SK-N-SH treated with all-trans-retinoic acid at 6 μM for 48 hours (cell line): ENCODE measurements around the gene OCRL.

Experiments
- CREB5 ChIP-seq: fragments of 250-450 bp; sonication (Bioruptor Pico); IDR thresholded peaks from 2 replicates; pipeline ENCODE4 v1.5.1; 2020; ENCODE audit warnings: low read depth, mild to moderate bottlenecking, moderate library complexity
- CSDC2 ChIP-seq: fragments of 250-450 bp; sonication (Bioruptor Pico); IDR thresholded peaks from 2 replicates; pipeline ENCODE4 v1.5.0; 2020; ENCODE audit warnings: mild to moderate bottlenecking, moderate library complexity
- ESRRG ChIP-seq: fragments of 250-450 bp; sonication (Bioruptor Pico); IDR thresholded peaks from 2 replicates; pipeline ENCODE4 v1.6.1; 2021; ENCODE audit warnings: mild to moderate bottlenecking
- ISL1 ChIP-seq: fragments of 250-450 bp; sonication (Bioruptor Pico); IDR thresholded peaks from 2 replicates; pipeline ENCODE4 v2.1.2; 2022; ENCODE audit warnings: mild to moderate bottlenecking, moderate library complexity
- ZC3H10 ChIP-seq: fragments of 250-450 bp; sonication (Bioruptor Pico); IDR thresholded peaks from 2 replicates; pipeline ENCODE4 v1.5.1; 2021; ENCODE audit warnings: mild to moderate bottlenecking, moderate library complexity
- ZFP30 ChIP-seq: fragments of 450-650 bp; formaldehyde crosslinking; IDR thresholded peaks from 2 replicates; pipeline ENCODE4 v1.5.0; 2022; ENCODE audit warnings: mild to moderate bottlenecking, moderate library complexity
- ZNF565 ChIP-seq: fragments of 450-650 bp; formaldehyde crosslinking; conservative IDR thresholded peaks from 2 replicates; pipeline ENCODE4 v1.5.0; 2020; ENCODE audit warnings: low read depth, mild to moderate bottlenecking, moderate library complexity
- ZNF70 ChIP-seq: fragments of 450-650 bp; formaldehyde crosslinking; IDR thresholded peaks from 2 replicates; pipeline ENCODE4 v1.5.0; 2020; ENCODE audit warnings: mild to moderate bottlenecking, moderate library complexity
- ZNF8 ChIP-seq: fragments of 450-650 bp; formaldehyde crosslinking; IDR thresholded peaks from 2 replicates; pipeline ENCODE4 v1.5.0; 2020; ENCODE audit warnings: mild to moderate bottlenecking, moderate library complexity
- TF ChIP-seq, protein P1 (sequence below): fragments of 250-450 bp; sonication (Bioruptor Pico); IDR thresholded peaks from 2 replicates; pipeline ENCODE4 v1.5.1; 2021; ENCODE audit warnings: mild to moderate bottlenecking, moderate library complexity
- TF ChIP-seq, protein P2 (sequence below): fragments of 250-450 bp; sonication (Bioruptor Pico); IDR thresholded peaks from 2 replicates; pipeline ENCODE4 v1.8.0; 2020; ENCODE audit warnings: mild to moderate bottlenecking, moderate library complexity, borderline replicate concordance
- TF ChIP-seq, protein P3 (sequence below): fragments of 250-450 bp; sonication (Bioruptor Pico); IDR thresholded peaks from 2 replicates; pipeline ENCODE4 v1.5.0; 2020; ENCODE audit warnings: mild to moderate bottlenecking, moderate library complexity

GRCh38 chrX:129494887-129495286 is 45.2 kb upstream of the OCRL start:
- TF ChIP-seq CREB5 (CRISPR knock-in tag) = no peak
- TF ChIP-seq, protein P1, sequence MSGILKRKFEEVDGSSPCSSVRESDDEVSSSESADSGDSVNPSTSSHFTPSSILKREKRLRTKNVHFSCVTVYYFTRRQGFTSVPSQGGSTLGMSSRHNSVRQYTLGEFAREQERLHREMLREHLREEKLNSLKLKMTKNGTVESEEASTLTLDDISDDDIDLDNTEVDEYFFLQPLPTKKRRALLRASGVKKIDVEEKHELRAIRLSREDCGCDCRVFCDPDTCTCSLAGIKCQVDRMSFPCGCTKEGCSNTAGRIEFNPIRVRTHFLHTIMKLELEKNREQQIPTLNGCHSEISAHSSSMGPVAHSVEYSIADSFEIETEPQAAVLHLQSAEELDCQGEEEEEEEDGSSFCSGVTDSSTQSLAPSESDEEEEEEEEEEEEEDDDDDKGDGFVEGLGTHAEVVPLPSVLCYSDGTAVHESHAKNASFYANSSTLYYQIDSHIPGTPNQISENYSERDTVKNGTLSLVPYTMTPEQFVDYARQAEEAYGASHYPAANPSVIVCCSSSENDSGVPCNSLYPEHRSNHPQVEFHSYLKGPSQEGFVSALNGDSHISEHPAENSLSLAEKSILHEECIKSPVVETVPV = no peak
- TF ChIP-seq ZFP30 (CRISPR knock-in tag) = no peak
- TF ChIP-seq ZNF8 (CRISPR knock-in tag) = no peak
- TF ChIP-seq, protein P2, sequence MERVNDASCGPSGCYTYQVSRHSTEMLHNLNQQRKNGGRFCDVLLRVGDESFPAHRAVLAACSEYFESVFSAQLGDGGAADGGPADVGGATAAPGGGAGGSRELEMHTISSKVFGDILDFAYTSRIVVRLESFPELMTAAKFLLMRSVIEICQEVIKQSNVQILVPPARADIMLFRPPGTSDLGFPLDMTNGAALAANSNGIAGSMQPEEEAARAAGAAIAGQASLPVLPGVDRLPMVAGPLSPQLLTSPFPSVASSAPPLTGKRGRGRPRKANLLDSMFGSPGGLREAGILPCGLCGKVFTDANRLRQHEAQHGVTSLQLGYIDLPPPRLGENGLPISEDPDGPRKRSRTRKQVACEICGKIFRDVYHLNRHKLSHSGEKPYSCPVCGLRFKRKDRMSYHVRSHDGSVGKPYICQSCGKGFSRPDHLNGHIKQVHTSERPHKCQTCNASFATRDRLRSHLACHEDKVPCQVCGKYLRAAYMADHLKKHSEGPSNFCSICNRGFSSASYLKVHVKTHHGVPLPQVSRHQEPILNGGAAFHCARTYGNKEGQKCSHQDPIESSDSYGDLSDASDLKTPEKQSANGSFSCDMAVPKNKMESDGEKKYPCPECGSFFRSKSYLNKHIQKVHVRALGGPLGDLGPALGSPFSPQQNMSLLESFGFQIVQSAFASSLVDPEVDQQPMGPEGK (CRISPR knock-in tag) = no peak
- TF ChIP-seq ISL1 = no peak
- TF ChIP-seq ZC3H10 = no peak
- no peak for TF ChIP-seq CSDC2 (CRISPR knock-in tag)
- no peak for TF ChIP-seq ZNF70 (CRISPR knock-in tag)
- TF ChIP-seq, protein P3, sequence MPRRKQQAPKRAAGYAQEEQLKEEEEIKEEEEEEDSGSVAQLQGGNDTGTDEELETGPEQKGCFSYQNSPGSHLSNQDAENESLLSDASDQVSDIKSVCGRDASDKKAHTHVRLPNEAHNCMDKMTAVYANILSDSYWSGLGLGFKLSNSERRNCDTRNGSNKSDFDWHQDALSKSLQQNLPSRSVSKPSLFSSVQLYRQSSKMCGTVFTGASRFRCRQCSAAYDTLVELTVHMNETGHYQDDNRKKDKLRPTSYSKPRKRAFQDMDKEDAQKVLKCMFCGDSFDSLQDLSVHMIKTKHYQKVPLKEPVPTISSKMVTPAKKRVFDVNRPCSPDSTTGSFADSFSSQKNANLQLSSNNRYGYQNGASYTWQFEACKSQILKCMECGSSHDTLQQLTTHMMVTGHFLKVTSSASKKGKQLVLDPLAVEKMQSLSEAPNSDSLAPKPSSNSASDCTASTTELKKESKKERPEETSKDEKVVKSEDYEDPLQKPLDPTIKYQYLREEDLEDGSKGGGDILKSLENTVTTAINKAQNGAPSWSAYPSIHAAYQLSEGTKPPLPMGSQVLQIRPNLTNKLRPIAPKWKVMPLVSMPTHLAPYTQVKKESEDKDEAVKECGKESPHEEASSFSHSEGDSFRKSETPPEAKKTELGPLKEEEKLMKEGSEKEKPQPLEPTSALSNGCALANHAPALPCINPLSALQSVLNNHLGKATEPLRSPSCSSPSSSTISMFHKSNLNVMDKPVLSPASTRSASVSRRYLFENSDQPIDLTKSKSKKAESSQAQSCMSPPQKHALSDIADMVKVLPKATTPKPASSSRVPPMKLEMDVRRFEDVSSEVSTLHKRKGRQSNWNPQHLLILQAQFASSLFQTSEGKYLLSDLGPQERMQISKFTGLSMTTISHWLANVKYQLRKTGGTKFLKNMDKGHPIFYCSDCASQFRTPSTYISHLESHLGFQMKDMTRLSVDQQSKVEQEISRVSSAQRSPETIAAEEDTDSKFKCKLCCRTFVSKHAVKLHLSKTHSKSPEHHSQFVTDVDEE (CRISPR knock-in tag) = no peak
- no peak for TF ChIP-seq ZNF565 (CRISPR knock-in tag)
- TF ChIP-seq ESRRG (CRISPR knock-in tag) = no peak
